ENCODE data around the gene ZFP90. TPM values are rescaled to one million over a fixed set of nuclear protein-coding genes. Genes with fewer than 3 reads are reported as not detected.

The ZFP90 gene
- total RNA-seq, 1 donor from 2014 or later = 18.8 TPM

GRCh38 chr16:68509381-68509780, 29.7 kb upstream of the ZFP90 start:
- intact Hi-C loops (cut with micrococcal nuclease) = no loop called here
- TF ChIP-seq CTCF (IDR thresholded peaks at IDR 0.05) = no peak
- POLR2A ChIA-PET = no interaction called here
- no peaks in the 10 kb centered on the region for H3K36me3 Mint-ChIP-seq (ENCODE audit: low read depth)
- H3K27me3 Mint-ChIP-seq = peaks cover 8% of the 10 kb centered on the region
- H3K9me3 Mint-ChIP-seq = no peaks in the 10 kb centered on the region
- H3K4me3 Mint-ChIP-seq = no peak overlapping the region
- no peak for ATAC-seq (ENCODE audit: low read depth)
- no peak overlapping the region for H3K27ac Mint-ChIP-seq
- peaks cover 5% of the 10 kb centered on the region for H3K4me1 Mint-ChIP-seq
- DNase-seq = no peak
- CTCF ChIA-PET = interaction anchor here (1.1 to 2.6 kb wide), 8 partner anchors 11 to 154 kb away, joined by 3 to 24 read pairs (median 5); no protein-coding TSS in a partner anchor

GRCh38 chr16:68510775-68511174, 28.3 kb upstream of the ZFP90 start:
- no peak for TF ChIP-seq CTCF (IDR thresholded peaks at IDR 0.05)

GRCh38 chr16:68512183-68512582, 26.9 kb upstream of the ZFP90 start:
- no peaks in the 10 kb centered on the region for H3K9me3 Mint-ChIP-seq
- DNase-seq = no peak

More at GRCh38 chr16:68510775-68511174, 28.3 kb upstream of the ZFP90 start:
- Mint-ChIP-seq H3K27ac (no peak overlapping the region), H3K36me3 (ENCODE audit: low read depth) (no peaks in the 10 kb centered on the region), H3K4me3 (no peak overlapping the region), H3K27me3 (peaks cover 8% of the 10 kb centered on the region), H3K4me1 (peaks cover 5% of the 10 kb centered on the region), H3K9me3 (no peaks in the 10 kb centered on the region)
- ATAC-seq (ENCODE audit: low read depth) = no peak
- POLR2A ChIA-PET = interaction anchor here (0.7 to 1.0 kb wide), 3 partner anchors 10 to 92 kb away, joined by 3 to 4 read pairs (median 3); partner anchors contain the start of gene SMPD3
- intact Hi-C loops (cut with micrococcal nuclease) = loop anchor here (1.0 to 2.0 kb wide), 4 partner anchors 10 to 246 kb away; partner anchors contain the start of genes SLC7A6 and SMPD3
- no peak for DNase-seq
- CTCF ChIA-PET = interaction anchor here (0.7 to 2.6 kb wide), 17 partner anchors 9 to 155 kb away, joined by 3 to 24 read pairs (median 4); no protein-coding TSS in a partner anchor

GRCh38 chr16:68512742-68513141, 26.3 kb upstream of the ZFP90 start:
- Mint-ChIP-seq H3K4me1 (peaks cover 9% of the 10 kb centered on the region), H3K27me3 (peaks cover 4% of the 10 kb centered on the region), H3K9me3 (no peaks in the 10 kb centered on the region), H3K36me3 (ENCODE audit: low read depth) (no peaks in the 10 kb centered on the region), H3K27ac (no peak overlapping the region), H3K4me3 (no peak overlapping the region)
- no peak for ATAC-seq (ENCODE audit: low read depth)
- TF ChIP-seq CTCF (IDR thresholded peaks at IDR 0.05) = no peak
- ChIA-PET CTCF (interaction anchor here (1.2 to 1.7 kb wide), 3 partner anchors 116 to 147 kb away, joined by 3 to 4 read pairs (median 3); no protein-coding TSS in a partner anchor), POLR2A (no interaction called here)
- intact Hi-C loops (cut with micrococcal nuclease) = no loop called here
- no peak for DNase-seq

More at GRCh38 chr16:68512183-68512582, 26.9 kb upstream of the ZFP90 start:
- Mint-ChIP-seq H3K4me3 (no peak overlapping the region), H3K4me1 (peaks cover 5% of the 10 kb centered on the region), H3K27ac (no peak overlapping the region), H3K36me3 (ENCODE audit: low read depth) (no peaks in the 10 kb centered on the region), H3K27me3 (peaks cover 4% of the 10 kb centered on the region)
- intact Hi-C loops (cut with micrococcal nuclease) = no loop called here
- TF ChIP-seq CTCF (IDR thresholded peaks at IDR 0.05) = no peak
- CTCF ChIA-PET = interaction anchor here (0.7 to 1.7 kb wide), 4 partner anchors 102 to 146 kb away, joined by 3 to 4 read pairs (median 3); no protein-coding TSS in a partner anchor
- ATAC-seq (ENCODE audit: low read depth) = no peak
- POLR2A ChIA-PET = no interaction called here

- POLR2A ChIA-PET = no interaction called here
- no peak overlapping the region for H3K4me3 Mint-ChIP-seq
- no peak overlapping the region for H3K27ac Mint-ChIP-seq
- no peaks in the 10 kb centered on the region for H3K36me3 Mint-ChIP-seq (ENCODE audit: low read depth)
- no peaks in the 10 kb centered on the region for H3K27me3 Mint-ChIP-seq
- no peaks in the 10 kb centered on the region for H3K9me3 Mint-ChIP-seq
- no peak for ATAC-seq (ENCODE audit: low read depth)
- CTCF ChIA-PET = no interaction called here
- intact Hi-C loops (cut with micrococcal nuclease) = no loop called here
- H3K4me1 Mint-ChIP-seq = peaks cover 12% of the 10 kb centered on the region
- no peak for TF ChIP-seq CTCF (IDR thresholded peaks at IDR 0.05)
- no peak for DNase-seq
Measured at GRCh38 chr16:68514511-68514910, 24.6 kb upstream of the ZFP90 start.
